Superior temporal gyrus (tissue), 1 donor: Measurements from ENCODE around the gene BRD3.
"Not testable (repeated sequence)": the region's sequence is repeated elsewhere in the genome, so short reads cannot be mapped to it uniquely, and the experiment has no call there.

ENCODE experiments used
- DNase-seq: peaks from one replicate; pipeline ENCODE4 v3.0.0-alpha.2; 2016; ENCODE audit errors: extremely low spot score

Gene BRD3

GRCh38 chr9:133993635-133994253 lies 74.1 kb downstream of the BRD3 start:
- DNase-seq = no peak

GRCh38 chr9:133992780-133993634 lies 74.8 kb downstream of the BRD3 start:
- DNase-seq = no peak

GRCh38 chr9:133991964-133992779 lies 75.7 kb downstream of the BRD3 start, which contains the start of gene VAV2:
VAV2 (minus strand) TSS chr9:133992324; CDS start chr9:133992278, 46 bp downstream.
- no peak for DNase-seq

GRCh38 chr9:133991214-133991921 lies 76.5 kb downstream of the BRD3 start:
- DNase-seq = no peak

GRCh38 chr9:133990366-133991213 lies 77.2 kb downstream of the BRD3 start:
- no peak for DNase-seq

GRCh38 chr9:133989625-133990365 lies 78.0 kb downstream of the BRD3 start:
- DNase-seq = no peak

- not testable (repeated sequence) for DNase-seq
These were observed 79.1 kb downstream of the BRD3 start for GRCh38 chr9:133988771-133989170.

GRCh38 chr9:133987946-133988665 lies 79.7 kb downstream of the BRD3 start:
- no peak for DNase-seq

- no peak for DNase-seq
These were observed 80.4 kb downstream of the BRD3 start for GRCh38 chr9:133987446-133987788.

- no peak for DNase-seq
These were observed 80.9 kb downstream of the BRD3 start for GRCh38 chr9:133986774-133987445.

- DNase-seq = no peak
These were observed 81.8 kb downstream of the BRD3 start for GRCh38 chr9:133986061-133986460.

- no peak for DNase-seq
These were observed 84.7 kb downstream of the BRD3 start for GRCh38 chr9:133982971-133983720.

GRCh38 chr9:133981958-133982681 lies 85.7 kb downstream of the BRD3 start:
- no peak for DNase-seq

GRCh38 chr9:133981589-133981957 lies 86.3 kb downstream of the BRD3 start:
- DNase-seq = no peak

- no peak for DNase-seq
These were observed 86.8 kb downstream of the BRD3 start for GRCh38 chr9:133980864-133981588.
